GM12864 (cell line): ENCODE measurements around the gene LMX1B.

Experiments used
- DNase-seq: peaks from one replicate; pipeline ENCODE4 v3.0.0-alpha.2; 2011; ENCODE audit warnings: low read depth
- H3K4me3 ChIP-seq: 2 replicates; pipeline ENCODE4 v1.5.1; 2011; ENCODE audit warnings: mild to moderate bottlenecking, low read depth, low read length, control low read depth
- TF ChIP-seq, protein P1 (sequence below): IDR thresholded peaks from 2 replicates; pipeline ENCODE4 v1.5.1; 2011; ENCODE audit warnings: low read depth, mild to moderate bottlenecking, moderate library complexity, low read length, control low read depth, inconsistent platforms; ENCODE audit errors: missing control alignments

The LMX1B gene

DNA sequence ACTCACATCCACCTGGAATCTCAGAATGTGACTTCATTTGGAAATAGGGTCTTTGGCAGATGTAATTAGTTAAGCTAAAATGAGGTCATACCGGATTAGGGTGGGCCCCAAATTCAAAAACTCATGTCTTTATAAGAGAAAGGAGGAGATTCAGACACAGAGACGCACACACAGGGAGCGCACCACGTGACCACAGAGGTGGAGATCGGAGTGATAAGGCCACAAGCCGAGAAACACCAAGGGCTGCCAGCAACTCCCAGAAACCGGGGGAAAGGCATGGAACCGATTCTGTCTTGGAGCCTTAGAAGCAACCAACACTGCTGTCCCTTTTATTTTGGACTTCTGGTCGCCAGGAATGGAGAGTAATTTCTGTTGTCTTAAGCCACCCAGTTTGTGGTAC, 31.8 kb upstream of the LMX1B start:
- TF ChIP-seq, protein P1, sequence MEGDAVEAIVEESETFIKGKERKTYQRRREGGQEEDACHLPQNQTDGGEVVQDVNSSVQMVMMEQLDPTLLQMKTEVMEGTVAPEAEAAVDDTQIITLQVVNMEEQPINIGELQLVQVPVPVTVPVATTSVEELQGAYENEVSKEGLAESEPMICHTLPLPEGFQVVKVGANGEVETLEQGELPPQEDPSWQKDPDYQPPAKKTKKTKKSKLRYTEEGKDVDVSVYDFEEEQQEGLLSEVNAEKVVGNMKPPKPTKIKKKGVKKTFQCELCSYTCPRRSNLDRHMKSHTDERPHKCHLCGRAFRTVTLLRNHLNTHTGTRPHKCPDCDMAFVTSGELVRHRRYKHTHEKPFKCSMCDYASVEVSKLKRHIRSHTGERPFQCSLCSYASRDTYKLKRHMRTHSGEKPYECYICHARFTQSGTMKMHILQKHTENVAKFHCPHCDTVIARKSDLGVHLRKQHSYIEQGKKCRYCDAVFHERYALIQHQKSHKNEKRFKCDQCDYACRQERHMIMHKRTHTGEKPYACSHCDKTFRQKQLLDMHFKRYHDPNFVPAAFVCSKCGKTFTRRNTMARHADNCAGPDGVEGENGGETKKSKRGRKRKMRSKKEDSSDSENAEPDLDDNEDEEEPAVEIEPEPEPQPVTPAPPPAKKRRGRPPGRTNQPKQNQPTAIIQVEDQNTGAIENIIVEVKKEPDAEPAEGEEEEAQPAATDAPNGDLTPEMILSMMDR, result no peak
- H3K4me3 ChIP-seq, result no peak overlapping the region
- no peak for DNase-seq

DNA sequence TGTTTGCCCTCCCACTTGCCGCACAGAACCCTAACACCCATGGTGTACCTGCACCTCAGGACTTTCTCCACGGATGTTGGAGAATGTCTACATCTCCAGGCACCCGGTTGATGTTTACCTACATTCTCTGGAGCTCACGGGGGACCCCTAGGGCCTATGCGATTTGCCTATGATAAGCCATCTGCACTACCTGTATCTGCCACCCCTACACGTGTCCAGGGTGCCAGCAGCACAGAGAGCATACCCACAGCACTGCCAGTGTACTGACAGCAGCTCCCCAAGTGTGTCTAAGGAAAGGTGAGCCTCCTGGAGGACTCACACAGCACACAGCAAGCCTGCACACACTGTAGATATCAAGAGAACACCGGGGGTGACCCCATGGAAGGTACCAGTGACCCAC, 31.3 kb upstream of the LMX1B start:
- TF ChIP-seq, protein P1, result no peak
- H3K4me3 ChIP-seq, result no peak overlapping the region
- no peak for DNase-seq

DNA sequence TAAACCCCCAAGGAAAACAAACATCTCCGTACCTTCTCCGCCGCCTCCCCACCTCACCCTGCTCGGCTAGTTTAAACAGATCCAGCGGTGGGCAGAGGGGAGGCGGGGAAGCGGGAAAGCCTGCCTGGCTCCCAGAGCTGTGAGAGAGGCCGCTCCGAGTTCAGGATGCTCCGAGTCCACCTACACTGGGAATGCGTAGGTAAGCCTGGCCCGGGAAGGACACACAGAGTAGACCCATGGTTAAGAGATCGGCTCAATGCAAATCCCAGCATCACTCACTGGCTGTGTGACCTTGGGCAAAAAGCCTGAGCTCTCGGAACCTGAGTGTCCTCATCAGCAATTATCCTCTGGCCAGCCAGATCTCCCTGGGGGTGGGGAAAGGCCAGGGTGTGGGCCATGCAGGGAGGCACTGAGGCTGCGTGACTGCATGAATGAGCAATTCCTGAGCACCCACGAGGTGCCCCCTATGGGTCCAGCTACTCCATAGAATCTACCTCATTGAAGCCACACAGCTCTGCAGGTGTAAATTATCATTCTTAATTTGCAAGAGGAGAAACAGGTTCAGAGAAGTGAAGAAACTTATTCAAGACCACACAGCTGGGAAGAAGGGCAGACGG, 30.5 kb upstream of the LMX1B start:
- H3K4me3 ChIP-seq, result no peak overlapping the region
- DNase-seq, result no peak
- TF ChIP-seq, protein P1, result no peak

DNA sequence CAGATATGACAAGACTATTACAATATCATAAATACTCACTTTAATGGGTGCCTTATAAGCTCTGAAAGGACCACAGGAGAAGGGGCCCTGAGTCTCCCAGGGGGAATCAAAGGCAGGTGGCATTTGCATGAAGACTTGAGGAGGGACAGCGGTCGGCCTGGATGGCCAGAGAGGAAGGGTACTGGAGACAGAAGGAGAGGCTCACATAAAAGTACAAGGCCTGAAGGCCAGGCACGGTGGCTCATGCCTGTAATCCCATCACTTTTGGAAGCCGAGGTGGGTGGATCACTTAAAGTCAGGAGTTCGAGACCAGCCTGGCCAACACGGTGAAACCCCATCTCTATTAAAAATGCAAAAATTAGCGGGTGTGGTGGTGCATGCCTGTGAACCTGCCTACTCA, 29.1 kb upstream of the LMX1B start:
- H3K4me3 ChIP-seq, result no peak overlapping the region
- DNase-seq, result no peak

DNA sequence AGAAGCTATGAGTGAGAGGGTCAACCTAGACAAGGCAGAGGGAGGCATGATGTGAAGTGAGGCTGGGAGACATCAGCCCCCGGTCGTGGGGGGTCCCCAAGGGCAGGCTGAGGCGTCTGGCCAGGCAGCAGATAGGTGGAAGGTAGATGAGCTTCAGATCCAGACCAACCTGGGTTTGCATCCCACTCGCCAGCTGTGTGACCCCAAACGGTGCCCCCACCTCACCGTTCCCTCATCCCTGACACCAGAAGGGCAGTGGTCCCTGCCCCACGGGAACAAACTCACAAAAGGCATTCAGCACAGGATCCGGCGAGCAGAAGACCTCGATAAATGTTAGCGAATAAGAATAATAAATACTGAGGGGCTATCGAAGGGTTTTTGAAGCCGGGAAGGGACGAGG, 27.5 kb upstream of the LMX1B start:
- TF ChIP-seq, protein P1, result no peak
- H3K4me3 ChIP-seq, result no peak overlapping the region
- DNase-seq, result no peak

More for the DNA sequence above, 29.1 kb upstream of the LMX1B start:
- TF ChIP-seq, protein P1, result no peak

DNA sequence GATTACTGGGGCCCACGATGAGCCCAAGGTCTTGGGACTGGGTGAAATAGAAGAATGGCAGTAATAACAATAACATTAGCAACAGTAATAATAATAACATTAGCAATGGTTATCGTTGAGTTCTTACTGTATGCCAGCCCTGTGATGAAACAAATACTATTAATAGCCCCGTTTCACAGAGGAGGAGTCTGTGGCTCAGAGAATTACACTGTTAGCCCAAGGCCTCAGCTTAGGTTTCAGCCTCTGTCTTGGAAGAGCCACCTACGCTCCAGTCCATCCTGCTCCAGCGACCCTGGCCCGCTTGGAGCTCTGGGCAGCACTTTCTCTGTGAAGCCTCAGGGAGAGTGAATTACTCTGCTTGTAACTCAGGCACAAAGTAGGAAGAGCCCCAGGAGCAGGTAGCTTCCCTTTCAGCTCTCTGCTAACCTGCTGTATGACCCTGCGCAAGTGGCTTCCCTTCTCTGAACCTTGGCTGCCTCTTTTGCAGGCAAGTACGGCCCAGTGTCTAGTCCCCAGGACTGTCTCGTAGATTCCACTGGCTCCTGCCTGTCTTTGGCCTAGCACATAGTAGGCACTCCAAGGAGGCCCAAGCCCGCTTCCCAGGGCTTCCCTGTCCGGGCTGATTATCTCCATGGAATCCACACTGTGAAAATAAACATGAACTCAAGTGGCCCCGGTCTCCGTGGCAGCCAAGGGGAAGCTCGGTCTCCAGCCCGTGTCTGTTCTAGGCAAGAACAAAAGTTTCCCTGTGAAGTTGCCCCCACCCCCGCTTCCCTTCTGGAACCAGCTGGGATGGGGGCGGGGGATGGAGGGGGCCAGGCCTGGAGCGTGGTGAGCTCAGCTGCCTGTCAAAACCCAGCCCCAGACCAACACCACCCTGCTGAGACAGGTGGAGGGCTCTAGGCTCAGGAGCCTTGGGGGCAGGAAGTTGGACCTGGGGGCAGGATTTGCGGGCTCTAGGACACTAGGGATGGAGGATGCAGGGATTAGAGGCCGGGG, 26.2 kb upstream of the LMX1B start:
- DNase-seq, result no peak
- no peak overlapping the region for H3K4me3 ChIP-seq
- TF ChIP-seq, protein P1, result no peak
